HG02938 (cell line): Measurements from ENCODE around the gene TSR3.

ENCODE experiments used
- ATAC-seq: cut with Tn5 transposase; IDR thresholded peaks from one replicate; pipeline ENCODE4 v1.9.1; 2021; ENCODE audit warnings: mild to moderate bottlenecking, moderate library complexity; ENCODE audit not compliant: unreplicated experiment

Gene TSR3

GRCh38 chr16:1355591-1355990, 3.9 kb upstream of the TSR3 start:
- no peak for ATAC-seq

- ATAC-seq, result no peak
Measured at GRCh38 chr16:1354815-1355540, 3.3 kb upstream of the TSR3 start.

- peak; percentile 7 for ATAC-seq
Measured at GRCh38 chr16:1351215-1351581, 480 bp downstream of the TSR3 start.

- no peak for ATAC-seq
Measured at GRCh38 chr16:1350691-1351090, 987 bp downstream of the TSR3 start.

GRCh38 chr16:1349951-1350350, 1.7 kb downstream of the TSR3 start:
- ATAC-seq, result no peak

- ATAC-seq, result no peak
Measured at GRCh38 chr16:1349351-1349750, 2.3 kb downstream of the TSR3 start.

- no peak for ATAC-seq
Measured at GRCh38 chr16:1348926-1349325, 2.8 kb downstream of the TSR3 start.

- no peak for ATAC-seq
Measured at GRCh38 chr16:1348441-1348840, 3.2 kb downstream of the TSR3 start.

GRCh38 chr16:1347962-1348361, 3.7 kb downstream of the TSR3 start:
- ATAC-seq, result no peak

GRCh38 chr16:1347286-1347855, 4.3 kb downstream of the TSR3 start:
- no peak for ATAC-seq

- no peak for ATAC-seq
Measured at GRCh38 chr16:1346422-1347285, 5.0 kb downstream of the TSR3 start.

GRCh38 chr16:1345651-1346421, 5.8 kb downstream of the TSR3 start:
- ATAC-seq, result no peak

- no peak for ATAC-seq
Measured at GRCh38 chr16:1345087-1345486, 6.6 kb downstream of the TSR3 start.

GRCh38 chr16:1344499-1344898, 7.2 kb downstream of the TSR3 start:
- no peak for ATAC-seq

- no peak for ATAC-seq
Measured at GRCh38 chr16:1343428-1344242, 8.0 kb downstream of the TSR3 start.

- ATAC-seq, result peak; percentile 92
Measured at GRCh38 chr16:1342526-1343427, 8.9 kb downstream of the TSR3 start.

GRCh38 chr16:1341495-1342420, 9.9 kb downstream of the TSR3 start:
- no peak for ATAC-seq
